ENCODE results near the gene KNOP1.

The KNOP1 gene

DNA sequence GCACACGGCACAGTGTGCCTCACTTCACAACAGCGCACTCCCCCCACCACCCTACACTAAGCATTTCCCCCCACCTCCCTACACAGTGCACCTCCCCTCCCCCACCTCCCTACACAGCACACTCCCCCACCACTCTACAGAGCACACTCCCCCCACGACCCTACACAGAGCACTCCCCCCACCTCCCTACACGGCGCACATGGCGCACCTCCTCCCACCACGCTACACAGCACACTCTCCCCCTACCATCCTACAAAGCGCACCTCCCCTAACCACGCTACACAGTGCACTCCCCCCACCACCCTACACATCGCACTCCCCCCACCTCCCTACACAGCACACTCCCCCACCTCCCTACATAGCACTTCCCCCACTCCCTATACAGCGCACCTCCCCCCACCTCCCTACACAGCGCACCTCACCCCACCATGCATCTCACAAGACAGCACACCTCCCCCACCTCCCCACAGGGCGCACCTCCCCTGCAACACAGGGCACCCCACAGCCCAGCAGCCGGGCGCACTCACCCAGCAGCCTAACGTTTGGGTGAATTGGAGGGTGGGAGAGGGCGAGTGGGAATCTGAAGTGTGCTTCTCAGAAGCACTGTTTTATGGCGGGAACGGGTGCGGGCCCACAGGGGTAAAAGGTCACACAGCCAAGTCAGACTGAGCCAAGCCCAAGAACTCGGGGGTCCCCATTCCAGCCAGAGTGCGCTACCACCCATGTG is 10.3 kb downstream of the KNOP1 start:
- H3K9ac ChIP-seq (ENCODE audit: low read depth, low read length, poor library complexity, severe bottlenecking), result no peak overlapping the region
- no peaks in the 10 kb centered on the region for H4K20me1 ChIP-seq (ENCODE audit: insufficient read depth, low read length, poor library complexity, severe bottlenecking)
- no peaks in the 10 kb centered on the region for H3K4me1 ChIP-seq (ENCODE audit: insufficient read depth, low read length, poor library complexity, severe bottlenecking)
- no peaks in the 10 kb centered on the region for H3K9me3 ChIP-seq (ENCODE audit: insufficient read depth, low read depth, low read length)
- TF ChIP-seq EZH2phosphoT487 (IDR thresholded peaks at IDR 0.05; ENCODE audit: borderline replicate concordance), result no peak
- TF ChIP-seq, protein P1, sequence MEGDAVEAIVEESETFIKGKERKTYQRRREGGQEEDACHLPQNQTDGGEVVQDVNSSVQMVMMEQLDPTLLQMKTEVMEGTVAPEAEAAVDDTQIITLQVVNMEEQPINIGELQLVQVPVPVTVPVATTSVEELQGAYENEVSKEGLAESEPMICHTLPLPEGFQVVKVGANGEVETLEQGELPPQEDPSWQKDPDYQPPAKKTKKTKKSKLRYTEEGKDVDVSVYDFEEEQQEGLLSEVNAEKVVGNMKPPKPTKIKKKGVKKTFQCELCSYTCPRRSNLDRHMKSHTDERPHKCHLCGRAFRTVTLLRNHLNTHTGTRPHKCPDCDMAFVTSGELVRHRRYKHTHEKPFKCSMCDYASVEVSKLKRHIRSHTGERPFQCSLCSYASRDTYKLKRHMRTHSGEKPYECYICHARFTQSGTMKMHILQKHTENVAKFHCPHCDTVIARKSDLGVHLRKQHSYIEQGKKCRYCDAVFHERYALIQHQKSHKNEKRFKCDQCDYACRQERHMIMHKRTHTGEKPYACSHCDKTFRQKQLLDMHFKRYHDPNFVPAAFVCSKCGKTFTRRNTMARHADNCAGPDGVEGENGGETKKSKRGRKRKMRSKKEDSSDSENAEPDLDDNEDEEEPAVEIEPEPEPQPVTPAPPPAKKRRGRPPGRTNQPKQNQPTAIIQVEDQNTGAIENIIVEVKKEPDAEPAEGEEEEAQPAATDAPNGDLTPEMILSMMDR (conservative IDR thresholded peaks at IDR 0.05; ENCODE audit: low read length), result no peak
- no peaks in the 10 kb centered on the region for H3K9me2 ChIP-seq (replicated peaks; ENCODE audit: low read depth, low read length)
- no peak overlapping the region for H2AFZ ChIP-seq (ENCODE audit: low read length)
- H3F3A ChIP-seq (ENCODE audit: low read depth), result no peaks in the 10 kb centered on the region
- no peak overlapping the region for H3K4me2 ChIP-seq (ENCODE audit: low read depth, low read length, poor library complexity, severe bottlenecking)
- H3K27me3 ChIP-seq (ENCODE audit: insufficient read depth, low read length, poor library complexity, severe bottlenecking), result no peaks in the 10 kb centered on the region
- H3K79me2 ChIP-seq (ENCODE audit: insufficient read depth, low read length), result no peaks in the 10 kb centered on the region; the same call in 1 of the 2 replicates
- no peak overlapping the region for H3K4me3 ChIP-seq (ENCODE audit: low read length, poor library complexity, severe bottlenecking)
- H3K36me3 ChIP-seq (ENCODE audit: insufficient read depth, low read length), result peaks cover 41% of the 10 kb centered on the region; the same call in 1 of the 2 replicates

DNA sequence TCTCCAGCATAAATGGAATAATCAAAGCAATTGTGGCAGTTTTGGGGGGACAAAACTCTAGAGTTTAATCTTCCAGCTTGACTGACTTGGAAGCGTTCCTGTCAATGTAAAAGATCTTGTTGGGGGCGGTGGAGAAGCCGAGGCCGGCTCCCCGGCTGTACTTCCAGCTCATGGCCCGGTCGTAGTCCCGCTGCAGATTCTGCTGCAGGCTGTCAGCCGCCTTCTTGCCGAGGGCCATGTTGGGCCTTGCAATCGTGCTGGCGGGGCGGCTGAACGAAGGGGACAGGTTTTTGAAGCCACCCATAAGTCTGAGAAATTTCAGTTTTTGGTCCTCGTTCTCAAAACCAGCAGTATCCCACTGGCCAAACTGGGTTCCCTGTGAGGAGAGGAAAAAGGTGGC is 11.2 kb downstream of the KNOP1 start:
- no peaks in the 10 kb centered on the region for H3F3A ChIP-seq (ENCODE audit: low read depth)
- H4K20me1 ChIP-seq (ENCODE audit: insufficient read depth, low read length, poor library complexity, severe bottlenecking), result no peaks in the 10 kb centered on the region
- H3K27me3 ChIP-seq (ENCODE audit: insufficient read depth, low read length, poor library complexity, severe bottlenecking), result no peaks in the 10 kb centered on the region
- H2AFZ ChIP-seq (ENCODE audit: low read length), result no peak overlapping the region
- H3K9me2 ChIP-seq (replicated peaks; ENCODE audit: low read depth, low read length), result no peaks in the 10 kb centered on the region
- no peaks in the 10 kb centered on the region for H3K9me3 ChIP-seq (ENCODE audit: insufficient read depth, low read depth, low read length)
- TF ChIP-seq EZH2phosphoT487 (IDR thresholded peaks at IDR 0.05; ENCODE audit: borderline replicate concordance), result no peak
- TF ChIP-seq, protein P1 (conservative IDR thresholded peaks at IDR 0.05; ENCODE audit: low read length), result no peak
- no peaks in the 10 kb centered on the region; the same call in 1 of the 2 replicates for H3K79me2 ChIP-seq (ENCODE audit: insufficient read depth, low read length)
- no peak overlapping the region for H3K4me3 ChIP-seq (ENCODE audit: low read length, poor library complexity, severe bottlenecking)
- no peaks in the 10 kb centered on the region for H3K4me1 ChIP-seq (ENCODE audit: insufficient read depth, low read length, poor library complexity, severe bottlenecking)
- no peak overlapping the region for H3K9ac ChIP-seq (ENCODE audit: low read depth, low read length, poor library complexity, severe bottlenecking)
- no peak overlapping the region for H3K4me2 ChIP-seq (ENCODE audit: low read depth, low read length, poor library complexity, severe bottlenecking)
- H3K36me3 ChIP-seq (ENCODE audit: insufficient read depth, low read length), result peaks cover 46% of the 10 kb centered on the region; the same call in 1 of the 2 replicates

DNA sequence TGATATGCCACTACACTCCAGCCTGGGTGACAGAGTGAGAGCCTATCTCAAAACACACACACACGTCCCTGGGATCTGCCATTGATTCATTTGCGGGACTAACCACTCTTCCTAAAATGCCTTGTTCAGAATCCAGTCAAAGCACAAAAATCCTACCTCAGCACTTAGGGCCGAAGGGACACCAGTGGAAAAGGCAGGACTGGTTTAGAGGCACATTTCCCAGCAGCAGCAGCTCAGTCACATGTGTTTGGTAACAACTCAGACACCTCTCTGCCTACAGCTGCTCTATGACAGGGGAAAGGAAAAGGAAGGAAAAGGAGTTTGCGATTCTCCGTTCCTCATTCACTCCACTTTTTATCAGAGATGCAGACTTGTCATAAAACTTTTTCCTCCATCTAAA is 12.2 kb downstream of the KNOP1 start:
- H3K4me2 ChIP-seq (ENCODE audit: low read depth, low read length, poor library complexity, severe bottlenecking), result no peak overlapping the region
- H4K20me1 ChIP-seq (ENCODE audit: insufficient read depth, low read length, poor library complexity, severe bottlenecking), result no peaks in the 10 kb centered on the region
- no peak overlapping the region for H2AFZ ChIP-seq (ENCODE audit: low read length)
- H3F3A ChIP-seq (ENCODE audit: low read depth), result no peaks in the 10 kb centered on the region
- H3K9me2 ChIP-seq (replicated peaks; ENCODE audit: low read depth, low read length), result no peaks in the 10 kb centered on the region
- H3K4me1 ChIP-seq (ENCODE audit: insufficient read depth, low read length, poor library complexity, severe bottlenecking), result no peaks in the 10 kb centered on the region
- TF ChIP-seq EZH2phosphoT487 (IDR thresholded peaks at IDR 0.05; ENCODE audit: borderline replicate concordance), result no peak
- TF ChIP-seq, protein P1 (conservative IDR thresholded peaks at IDR 0.05; ENCODE audit: low read length), result no peak
- H3K9me3 ChIP-seq (ENCODE audit: insufficient read depth, low read depth, low read length), result no peaks in the 10 kb centered on the region
- H3K9ac ChIP-seq (ENCODE audit: low read depth, low read length, poor library complexity, severe bottlenecking), result no peak overlapping the region
- H3K27me3 ChIP-seq (ENCODE audit: insufficient read depth, low read length, poor library complexity, severe bottlenecking), result no peaks in the 10 kb centered on the region
- no peaks in the 10 kb centered on the region; the same call in 1 of the 2 replicates for H3K79me2 ChIP-seq (ENCODE audit: insufficient read depth, low read length)
- H3K4me3 ChIP-seq (ENCODE audit: low read length, poor library complexity, severe bottlenecking), result no peak overlapping the region
- peaks cover 49% of the 10 kb centered on the region; the same call in 1 of the 2 replicates for H3K36me3 ChIP-seq (ENCODE audit: insufficient read depth, low read length)
